Activated CD4-positive, alpha-beta T cell treated with anti-CD3 and anti-CD28 coated beads, Interleukin-2, amount 50 U/mL, for 16 hours (primary cell): ENCODE data around the gene C19orf85.

ENCODE experiments used
- DNase-seq: peaks from one replicate; pipeline ENCODE4 v3.0.0-alpha.2; 2020

Gene C19orf85

GRCh38 chr19:55488986-55489710, 24.6 kb upstream of the C19orf85 start:
- DNase-seq = no peak

- no peak for DNase-seq
These were observed 23.6 kb upstream of the C19orf85 start, which contains the start of gene SSC5D for GRCh38 chr19:55487924-55488687. Gene SSC5D, plus strand, starts transcription at chr19:55488436. Its CDS starts 154 bp downstream, at chr19:55488590.

GRCh38 chr19:55486971-55487923, 22.7 kb upstream of the C19orf85 start:
- DNase-seq = peak; percentile 40

- no peak for DNase-seq
These were observed 21.8 kb upstream of the C19orf85 start for GRCh38 chr19:55486043-55486970.

- DNase-seq = no peak
These were observed 21.0 kb upstream of the C19orf85 start for GRCh38 chr19:55485439-55486011.

- DNase-seq = peak; percentile 60
These were observed 20.3 kb upstream of the C19orf85 start, which contains the start of gene NAT14 for GRCh38 chr19:55484593-55485438. Gene NAT14, plus strand, starts transcription at chr19:55485188. Its CDS starts 521 bp downstream, at chr19:55485709.

- no peak for DNase-seq
These were observed 19.4 kb upstream of the C19orf85 start for GRCh38 chr19:55483706-55484592.

- no peak for DNase-seq
These were observed 18.6 kb upstream of the C19orf85 start for GRCh38 chr19:55482967-55483705.

GRCh38 chr19:55482156-55482961, 17.8 kb upstream of the C19orf85 start:
- no peak for DNase-seq

GRCh38 chr19:55481794-55482155, 17.2 kb upstream of the C19orf85 start:
- no peak for DNase-seq

GRCh38 chr19:55481148-55481793, 16.7 kb upstream of the C19orf85 start:
- no peak for DNase-seq

GRCh38 chr19:55479451-55480230, 15.1 kb upstream of the C19orf85 start:
- no peak for DNase-seq

GRCh38 chr19:55479045-55479444, 14.5 kb upstream of the C19orf85 start:
- DNase-seq = no peak

- DNase-seq = no peak
These were observed 13.8 kb upstream of the C19orf85 start for GRCh38 chr19:55478364-55478763.

GRCh38 chr19:55477905-55478304, 13.4 kb upstream of the C19orf85 start:
- no peak for DNase-seq

- peak; percentile 98 for DNase-seq
These were observed 11.7 kb upstream of the C19orf85 start, which contains the start of gene ZNF628 for GRCh38 chr19:55476100-55476775. Gene ZNF628, plus strand, starts transcription at chr19:55476617. Its CDS starts 3,294 bp downstream, at chr19:55479911.
